GM12872 (cell line): Measurements from ENCODE around the gene MYH9.

Source experiments
- TF ChIP-seq, protein P1 (sequence below): IDR thresholded peaks from 3 replicates; pipeline ENCODE4 v1.5.1; 2011; ENCODE audit warnings: low read depth, mild to moderate bottlenecking, low read length, moderate library complexity; ENCODE audit not compliant: insufficient read depth

MYH9 gene

GRCh38 chr22:36364255-36365019, 23.3 kb downstream of the MYH9 start:
- TF ChIP-seq, protein P1, sequence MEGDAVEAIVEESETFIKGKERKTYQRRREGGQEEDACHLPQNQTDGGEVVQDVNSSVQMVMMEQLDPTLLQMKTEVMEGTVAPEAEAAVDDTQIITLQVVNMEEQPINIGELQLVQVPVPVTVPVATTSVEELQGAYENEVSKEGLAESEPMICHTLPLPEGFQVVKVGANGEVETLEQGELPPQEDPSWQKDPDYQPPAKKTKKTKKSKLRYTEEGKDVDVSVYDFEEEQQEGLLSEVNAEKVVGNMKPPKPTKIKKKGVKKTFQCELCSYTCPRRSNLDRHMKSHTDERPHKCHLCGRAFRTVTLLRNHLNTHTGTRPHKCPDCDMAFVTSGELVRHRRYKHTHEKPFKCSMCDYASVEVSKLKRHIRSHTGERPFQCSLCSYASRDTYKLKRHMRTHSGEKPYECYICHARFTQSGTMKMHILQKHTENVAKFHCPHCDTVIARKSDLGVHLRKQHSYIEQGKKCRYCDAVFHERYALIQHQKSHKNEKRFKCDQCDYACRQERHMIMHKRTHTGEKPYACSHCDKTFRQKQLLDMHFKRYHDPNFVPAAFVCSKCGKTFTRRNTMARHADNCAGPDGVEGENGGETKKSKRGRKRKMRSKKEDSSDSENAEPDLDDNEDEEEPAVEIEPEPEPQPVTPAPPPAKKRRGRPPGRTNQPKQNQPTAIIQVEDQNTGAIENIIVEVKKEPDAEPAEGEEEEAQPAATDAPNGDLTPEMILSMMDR = no peak

- TF ChIP-seq, protein P1 = no peak
Observed at GRCh38 chr22:36363349-36363981, 24.3 kb downstream of the MYH9 start.

DNA sequence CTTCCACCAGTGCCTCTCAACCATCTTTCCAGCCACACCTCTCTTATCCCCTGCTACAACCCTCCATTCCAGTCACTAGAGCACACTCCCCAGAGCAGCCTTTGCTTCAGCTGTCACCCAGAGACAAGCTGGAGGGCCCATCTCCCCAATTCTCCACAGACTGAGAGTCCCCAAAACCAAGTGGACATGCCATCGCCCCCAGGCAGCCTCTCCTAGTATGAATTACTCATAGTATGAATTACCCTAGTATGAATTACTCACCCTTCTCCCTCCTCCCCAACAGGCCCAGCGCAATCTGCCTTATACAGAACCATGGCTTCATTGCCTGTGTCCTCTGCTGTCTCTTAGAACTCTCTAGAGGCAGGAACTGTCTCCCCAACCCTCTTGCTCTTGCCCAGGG, 24.8 kb downstream of the MYH9 start:
- TF ChIP-seq, protein P1 = no peak

GRCh38 chr22:36362075-36362474, 25.7 kb downstream of the MYH9 start:
- TF ChIP-seq, protein P1 = no peak

- TF ChIP-seq, protein P1 = no peak
Observed at GRCh38 chr22:36360871-36361383, 26.8 kb downstream of the MYH9 start.

DNA sequence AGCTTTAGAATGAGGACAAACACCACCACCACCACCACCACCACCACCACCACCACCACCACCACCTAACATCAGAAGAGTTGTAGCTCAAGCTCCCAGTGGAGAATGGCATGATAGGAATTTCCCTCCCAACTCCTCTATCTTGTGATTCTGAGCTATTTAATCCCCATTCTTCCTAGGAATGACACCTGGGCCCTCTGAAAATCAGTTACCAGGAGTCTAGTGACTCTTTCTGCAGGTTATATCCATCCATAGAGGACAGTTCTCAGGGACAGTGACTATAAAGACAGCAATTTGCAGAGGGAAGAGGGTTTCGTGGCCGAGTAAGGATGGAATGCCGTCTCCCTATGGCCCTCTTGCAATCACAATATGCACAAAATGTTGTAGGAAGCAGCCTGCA, 27.8 kb downstream of the MYH9 start:
- TF ChIP-seq, protein P1 = no peak

- TF ChIP-seq, protein P1 = no peak
Observed at GRCh38 chr22:36359470-36359996, 28.2 kb downstream of the MYH9 start.
